ENCODE measurements around the gene ZNF300.
"Not testable (repeated sequence)": the region's sequence is repeated elsewhere in the genome, so short reads cannot be mapped to it uniquely, and the experiment has no call there.

The ZNF300 gene
- total RNA-seq, result 4.4 to 7.7 reads per million in 2 experiments

DNA sequence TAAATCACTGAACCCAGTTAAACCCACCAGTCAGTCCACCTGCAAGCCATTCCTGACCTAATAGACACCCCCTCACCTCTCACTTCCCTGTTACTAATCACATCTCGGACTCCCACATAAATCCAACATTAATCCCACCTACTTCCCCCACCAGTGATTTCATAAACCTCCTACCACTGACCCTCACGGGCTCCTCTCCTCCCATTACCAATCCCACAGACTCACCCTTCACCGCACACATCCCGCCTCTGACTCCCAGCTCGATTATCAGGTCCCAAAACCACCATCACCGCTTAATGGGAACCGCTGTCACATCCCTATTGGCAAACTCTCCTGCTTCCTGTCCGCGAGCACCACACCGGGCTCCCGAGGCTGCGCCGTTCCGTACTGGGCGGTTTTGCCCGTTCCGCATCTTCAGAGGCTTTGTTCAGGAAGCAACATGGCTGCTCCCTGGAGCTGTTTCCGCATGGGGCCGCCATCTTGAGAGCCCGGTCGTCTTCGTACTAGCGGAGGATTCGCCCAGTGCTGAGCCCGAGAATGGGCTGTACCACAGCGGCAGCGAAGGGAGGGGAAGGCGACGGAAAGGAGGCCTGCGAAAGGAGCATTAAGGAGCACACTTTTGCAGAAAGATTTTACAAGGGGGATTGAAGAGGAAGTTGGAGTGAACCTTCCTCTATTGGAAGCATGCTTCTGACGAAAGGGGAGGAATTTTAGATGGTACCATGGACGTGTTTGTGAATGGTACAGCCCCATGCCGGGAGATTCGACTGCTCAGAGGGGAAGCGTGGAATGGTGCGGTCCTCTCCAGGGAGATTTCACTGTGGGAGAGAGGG is at the start of gene ZNF300:
Gene ZNF300, minus strand, starts transcription at position 502 of the 833 bp plus-strand sequence. CDS start 1,825 bp downstream, outside the sequence.
- peak; percentile 2 for DNase-seq (ENCODE audit: low read depth)

DNA sequence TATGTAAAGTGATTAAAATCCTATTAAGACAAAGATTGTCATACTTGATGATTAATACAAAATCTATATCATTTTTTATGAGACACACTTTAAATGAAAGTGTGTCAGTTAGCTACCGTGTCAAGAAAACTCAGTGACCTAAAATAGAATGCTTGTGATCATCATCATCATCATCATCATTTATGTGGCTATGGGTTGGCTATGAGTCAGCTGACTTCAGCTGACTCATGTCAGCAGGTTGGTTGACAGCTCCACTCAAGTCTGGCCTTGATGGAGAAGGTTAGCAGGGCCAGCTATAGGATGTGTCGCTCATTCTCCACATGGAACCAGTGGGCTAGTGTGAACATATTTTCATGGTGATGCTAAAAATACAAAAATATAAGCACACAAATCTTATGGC is 43.8 kb upstream of the ZNF300 start:
- no peak for DNase-seq (ENCODE audit: low read depth)

DNA sequence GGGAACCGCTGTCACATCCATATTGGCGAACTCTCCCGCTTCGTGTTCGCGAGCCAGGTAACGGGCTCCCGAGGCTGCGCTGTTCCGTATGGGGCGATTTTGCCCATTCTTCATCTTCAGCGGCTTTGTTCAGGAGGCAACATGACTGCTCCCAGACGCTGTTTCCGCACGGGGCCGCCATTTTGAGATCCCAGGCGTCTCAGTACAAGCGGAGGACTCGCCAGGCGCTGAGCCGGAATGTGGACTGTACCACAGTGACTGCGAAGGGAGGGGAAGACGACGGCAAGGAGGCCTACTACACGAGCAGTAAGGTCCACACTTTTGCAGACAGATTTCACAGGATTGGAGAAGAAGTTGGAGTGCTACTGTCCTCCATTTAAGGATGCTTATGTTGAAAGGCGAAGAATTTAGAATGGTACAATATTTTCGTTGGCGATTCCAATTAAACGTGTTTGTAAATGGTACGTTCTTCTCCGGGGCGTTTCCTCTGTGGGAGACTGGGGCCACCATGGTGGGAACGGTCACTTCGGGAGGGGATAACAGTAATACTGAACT is 41.6 kb upstream of the ZNF300 start:
- no peak for DNase-seq (ENCODE audit: low read depth)

DNA sequence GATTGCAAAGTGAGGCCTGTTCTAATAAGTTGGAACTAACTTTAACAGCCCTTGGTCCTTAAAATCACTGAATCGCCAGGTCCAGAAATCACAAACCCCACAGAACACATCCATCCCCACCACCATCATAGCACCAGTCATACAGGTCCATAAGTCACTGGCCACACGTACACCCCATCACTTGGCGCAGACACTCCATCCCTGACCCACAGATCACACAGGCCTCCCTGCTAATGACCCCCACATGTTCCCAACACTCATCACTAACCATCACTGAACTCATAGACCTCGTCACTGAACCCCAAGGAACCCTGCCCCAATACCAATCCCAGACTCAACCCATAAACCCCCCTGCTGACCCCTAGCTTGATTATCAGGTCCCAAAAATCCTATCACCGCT is 41.2 kb upstream of the ZNF300 start:
- DNase-seq (ENCODE audit: low read depth), result no peak

DNA sequence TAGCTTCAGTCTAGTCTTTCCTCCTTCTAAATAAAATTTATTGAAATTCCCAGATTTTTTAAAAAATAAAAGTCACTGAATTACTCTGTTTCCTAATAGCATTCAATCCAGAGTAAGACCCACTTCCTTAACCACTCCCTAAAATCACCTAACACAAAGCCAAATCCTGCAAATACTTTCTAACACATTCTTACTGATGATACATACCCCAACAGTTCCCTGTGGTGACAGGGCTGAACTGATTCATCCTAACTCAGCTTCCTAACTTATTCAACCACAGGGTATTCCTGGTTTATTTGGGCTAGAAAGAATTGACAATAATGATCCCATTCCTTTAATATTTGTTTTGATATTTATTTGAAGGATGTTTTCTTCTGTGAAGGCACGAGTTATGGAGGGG is 40.7 kb upstream of the ZNF300 start:
- DNase-seq (ENCODE audit: low read depth), result no peak

DNA sequence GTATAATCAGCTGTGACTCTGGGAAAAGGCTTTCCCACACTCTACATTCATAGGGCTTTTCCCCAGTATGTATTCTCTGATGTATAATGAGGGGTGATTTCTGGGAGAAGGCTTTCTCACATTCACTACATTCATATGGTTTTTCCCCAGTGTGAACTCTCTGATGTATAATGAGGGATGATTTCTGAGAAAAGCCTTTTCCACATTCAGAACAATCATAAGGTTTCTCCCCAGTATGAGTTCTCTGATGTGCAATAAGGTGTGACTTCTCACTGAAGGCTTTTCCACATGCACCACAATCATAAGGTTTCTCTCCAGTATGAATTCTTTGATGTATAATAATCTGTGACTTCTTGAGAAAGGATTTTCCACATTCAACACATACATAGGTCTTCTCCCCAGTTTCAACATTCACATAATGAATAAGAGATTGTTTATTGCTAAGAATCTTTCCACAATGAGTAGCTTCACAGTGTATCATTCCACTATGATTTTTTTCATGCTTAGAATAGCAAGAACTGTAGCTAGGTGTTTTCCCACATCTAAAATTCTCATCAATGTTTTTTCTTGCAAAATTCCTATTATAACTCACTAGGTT is 26.7 kb upstream of the ZNF300 start:
- DNase-seq (ENCODE audit: low read depth), result no peak

DNA sequence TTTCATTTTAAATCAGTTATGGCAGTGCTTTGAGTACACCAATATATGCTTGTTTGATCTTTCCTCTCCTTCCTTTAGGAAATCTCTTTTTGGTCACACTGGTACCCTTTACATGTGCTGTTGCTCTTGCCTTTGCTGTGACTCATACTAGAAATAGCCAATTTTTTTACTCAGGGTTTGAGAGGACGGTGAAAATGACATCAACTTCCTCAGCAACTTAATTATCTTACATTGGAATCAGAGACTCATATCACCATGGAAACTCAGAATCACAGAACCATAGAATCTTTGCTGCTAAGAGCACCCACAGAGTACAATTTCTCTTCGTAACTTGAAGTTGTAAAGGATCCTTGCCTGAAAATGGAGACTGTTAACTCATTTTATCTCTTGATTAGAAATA is 13.8 kb upstream of the ZNF300 start:
- DNase-seq (ENCODE audit: low read depth), result no peak

DNA sequence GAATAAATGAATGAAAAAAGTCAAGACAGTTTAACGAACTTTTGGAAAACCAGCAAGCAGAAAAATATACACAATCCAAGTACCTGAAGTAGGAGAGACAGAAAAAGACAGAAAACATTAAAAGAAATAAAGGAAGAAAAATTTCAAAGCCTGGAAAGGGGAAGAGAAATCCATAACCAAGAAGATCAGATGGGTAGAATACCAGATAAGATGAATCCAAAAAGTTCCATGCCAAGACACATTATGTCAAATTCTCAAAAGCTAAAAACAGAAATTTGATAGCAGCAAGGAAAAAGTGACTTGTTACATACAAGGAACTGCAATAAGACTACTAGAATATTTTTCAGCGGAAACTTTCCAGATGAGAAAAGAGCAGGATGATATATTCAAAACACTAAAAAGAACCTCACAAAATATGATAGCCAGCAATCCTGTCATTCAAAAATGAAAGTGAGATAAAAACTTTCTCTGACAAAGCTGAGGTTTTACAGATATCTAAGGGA is 7.6 kb upstream of the ZNF300 start:
- no peak for DNase-seq (ENCODE audit: low read depth)

DNA sequence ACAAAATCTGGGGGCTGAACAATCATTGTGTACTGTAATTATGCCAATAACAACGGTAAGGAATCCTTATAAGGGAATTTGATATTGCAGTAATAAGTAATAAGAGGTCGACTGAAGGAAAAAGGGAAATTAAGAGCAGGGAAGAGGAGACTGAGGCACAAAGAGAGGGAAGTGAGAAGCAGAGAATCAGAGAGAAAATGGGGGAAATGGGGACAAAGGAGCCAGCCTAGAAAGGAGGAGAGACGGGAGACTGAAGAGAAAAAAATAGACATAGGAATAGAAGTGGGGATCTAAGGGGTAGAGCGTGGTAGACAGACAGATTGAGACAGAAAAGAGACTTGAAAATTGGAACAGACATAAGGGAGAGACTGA is 518 bp upstream of the ZNF300 start:
- DNase-seq (ENCODE audit: low read depth), result no peak

DNA sequence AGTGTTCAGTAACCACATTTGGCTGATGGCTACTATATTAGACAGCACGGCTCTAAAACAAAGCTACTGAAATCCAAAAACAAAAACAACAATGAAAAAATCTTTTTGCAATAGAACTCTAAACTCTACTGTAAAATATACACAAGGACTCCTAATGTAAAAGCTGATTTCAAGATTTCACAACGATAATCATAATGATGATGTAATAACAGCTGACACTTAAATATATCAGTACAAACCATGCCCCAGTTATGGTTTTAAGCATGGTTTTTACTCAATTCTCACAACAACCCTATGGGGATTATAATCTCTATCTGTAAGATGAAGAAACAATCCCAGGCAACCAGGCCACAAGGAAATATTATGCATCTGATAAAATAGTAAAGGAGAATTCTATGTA is 3.3 kb downstream of the ZNF300 start:
- no peak for DNase-seq (ENCODE audit: low read depth)

DNA sequence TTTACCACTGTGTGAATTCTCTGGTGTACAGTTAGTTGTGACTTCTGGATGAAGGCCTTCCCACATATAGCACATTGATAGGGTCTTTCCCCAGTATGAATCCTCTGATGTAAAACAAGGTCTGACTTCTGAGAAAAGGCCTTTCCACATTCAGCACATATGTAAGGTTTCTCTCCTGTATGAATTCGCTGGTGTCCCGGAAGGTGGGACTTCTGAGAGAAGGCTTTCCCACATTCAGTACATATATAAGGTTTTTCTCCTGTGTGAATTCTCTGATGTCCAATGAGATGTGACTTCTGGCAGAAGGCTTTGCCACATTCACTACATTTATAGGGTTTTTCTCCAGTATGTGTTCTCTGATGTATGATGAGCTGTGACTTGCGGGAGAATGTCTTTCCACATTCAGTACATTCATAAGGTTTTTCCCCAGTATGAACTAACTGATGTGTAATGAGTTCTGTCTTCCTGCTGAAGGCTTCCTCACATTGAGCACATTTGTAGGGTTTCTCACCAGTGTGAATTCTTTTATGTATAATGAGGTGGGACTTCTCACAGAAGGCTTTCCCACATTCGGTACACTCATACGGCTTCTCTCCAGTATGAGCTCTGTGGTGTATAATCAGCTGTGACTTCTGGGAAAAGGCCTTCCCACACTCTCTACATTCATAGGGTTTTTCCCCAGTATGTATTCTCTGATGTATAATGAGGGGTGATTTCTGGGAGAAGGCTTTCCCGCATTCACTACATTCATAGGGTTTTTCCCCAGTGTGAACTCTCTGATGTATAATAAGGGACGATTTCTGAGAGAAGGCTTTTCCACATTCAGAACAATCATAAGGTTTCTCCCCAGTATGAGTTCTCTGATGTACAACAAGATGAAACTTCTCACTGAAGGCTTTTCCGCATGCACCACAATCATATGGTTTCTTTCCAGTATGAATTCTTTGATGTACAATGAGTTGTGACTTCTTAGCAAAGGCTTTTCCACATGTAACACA is 9.1 kb downstream of the ZNF300 start:
- no peak for DNase-seq (ENCODE audit: low read depth)

DNA sequence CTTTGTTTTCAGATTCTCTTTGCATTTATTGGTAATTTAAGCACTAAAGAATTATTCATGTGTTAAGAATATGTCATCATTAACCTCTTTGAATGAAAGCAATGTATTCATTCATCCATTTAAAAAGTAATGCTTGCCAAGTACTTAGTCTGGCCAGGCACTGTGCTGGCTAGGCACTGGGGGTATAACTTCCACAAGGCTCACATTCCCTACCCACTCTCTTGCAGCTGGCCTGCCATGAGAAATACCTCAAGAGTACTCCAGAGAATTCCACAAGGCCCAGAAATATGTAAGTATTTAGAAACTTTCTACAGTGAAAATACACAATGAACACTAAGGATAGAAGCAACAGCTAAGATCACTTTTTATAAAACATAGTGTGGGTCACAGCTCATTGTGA is 25.4 kb downstream of the ZNF300 start:
- no peak for DNase-seq (ENCODE audit: low read depth)

DNA sequence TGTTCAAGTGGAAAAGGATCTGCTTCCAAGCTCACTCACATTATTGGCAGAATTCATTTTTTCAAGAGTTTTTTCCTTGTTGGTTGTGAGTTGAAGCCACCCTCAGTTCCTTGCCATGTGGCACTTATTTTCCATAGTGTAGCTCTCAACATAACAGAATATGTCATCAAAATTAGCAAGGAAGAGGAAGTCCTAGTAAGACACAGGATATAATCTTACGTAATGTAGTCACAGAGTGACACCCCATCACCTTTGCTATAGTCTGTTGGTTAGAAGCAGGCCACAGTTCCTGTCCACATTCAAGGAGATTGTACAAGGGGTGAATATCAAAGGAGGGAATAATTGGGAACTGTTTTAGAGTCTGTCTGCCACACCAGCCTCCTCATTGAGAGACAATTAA is 42.7 kb downstream of the ZNF300 start:
- DNase-seq (ENCODE audit: low read depth), result no peak

DNA sequence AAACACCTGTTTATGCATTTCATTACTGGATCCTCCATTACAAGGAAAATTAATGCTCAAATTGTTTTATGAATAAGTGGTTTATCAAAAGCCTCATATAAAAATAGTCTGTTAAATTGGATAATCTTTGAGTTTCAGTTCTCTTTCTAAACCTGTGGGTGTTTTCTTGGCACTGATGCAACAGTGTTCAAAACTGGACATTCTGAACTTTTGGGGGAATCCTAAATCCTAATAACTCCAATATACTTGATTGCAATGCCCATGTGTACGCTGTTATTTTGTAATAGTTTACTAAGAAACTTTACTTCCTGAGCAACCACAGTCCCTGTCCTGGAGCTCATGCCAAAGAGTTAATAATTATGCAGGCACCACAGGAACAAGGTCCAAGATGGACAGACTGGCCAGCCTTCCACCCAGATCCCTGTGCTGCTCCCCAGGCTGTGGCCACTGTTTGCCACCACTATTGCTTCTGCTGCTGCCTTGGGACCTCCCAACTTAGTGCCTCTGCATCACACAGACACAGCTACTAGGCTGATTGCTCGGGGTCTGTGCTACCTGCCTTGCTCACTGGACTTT is 44.4 kb downstream of the ZNF300 start:
- DNase-seq (ENCODE audit: low read depth), result no peak

DNA sequence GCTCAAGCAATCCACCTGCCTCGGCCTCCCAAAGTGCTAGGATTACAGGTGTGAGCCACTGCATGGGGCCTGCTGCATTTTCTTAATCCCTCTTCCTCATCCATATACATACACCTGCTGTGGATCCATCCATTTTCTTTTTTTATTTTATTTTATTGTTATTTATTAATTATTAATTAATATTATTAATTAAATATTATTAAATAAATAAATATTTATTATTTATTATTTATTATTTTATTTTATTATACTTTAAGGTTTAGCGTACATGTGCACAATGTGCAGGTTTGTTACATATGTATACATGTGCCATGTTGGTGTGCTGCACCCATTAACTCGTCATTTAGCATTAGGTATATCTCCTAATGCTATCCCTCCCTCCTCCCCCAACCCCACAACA is 48.1 kb downstream of the ZNF300 start:
- DNase-seq (ENCODE audit: low read depth), result not testable (repeated sequence)

DNA sequence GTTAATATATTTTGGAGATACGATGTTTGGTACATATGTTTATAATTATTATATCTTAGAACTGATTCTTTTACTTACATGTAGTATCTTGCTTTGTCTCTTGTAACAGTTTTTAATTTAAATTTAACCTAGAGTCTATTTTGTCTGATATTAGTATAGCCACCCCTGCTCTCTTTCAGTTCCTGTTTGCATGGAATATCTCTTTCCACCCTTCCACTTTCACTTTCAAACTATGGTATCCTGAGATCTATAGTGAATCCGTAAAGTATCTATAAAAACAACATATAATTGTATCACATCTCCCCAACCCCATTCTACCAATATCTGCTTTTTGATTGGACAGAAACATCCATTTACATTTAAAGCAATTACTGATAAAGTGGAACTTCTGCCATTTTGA is 51.2 kb downstream of the ZNF300 start:
- no peak for DNase-seq (ENCODE audit: low read depth)

DNA sequence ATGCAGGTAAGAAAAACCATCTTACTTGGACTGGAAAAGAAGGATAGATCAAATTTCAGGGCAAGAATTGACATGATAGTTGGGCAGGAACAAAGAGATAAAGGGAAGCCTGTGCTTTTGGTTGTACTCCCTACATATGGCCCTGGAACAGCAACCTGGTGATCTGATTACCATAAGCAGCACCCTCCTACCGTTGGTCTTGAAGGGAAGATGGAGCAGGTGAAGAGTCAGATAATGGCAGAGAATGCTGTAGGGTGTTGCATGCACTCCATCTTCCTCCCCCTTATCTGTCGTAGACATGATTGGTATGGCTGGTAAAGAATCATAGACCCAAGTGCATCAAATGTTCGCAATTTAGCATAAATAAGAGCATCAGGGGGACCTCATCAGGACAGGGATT is 53.7 kb downstream of the ZNF300 start:
- DNase-seq (ENCODE audit: low read depth), result no peak

DNA sequence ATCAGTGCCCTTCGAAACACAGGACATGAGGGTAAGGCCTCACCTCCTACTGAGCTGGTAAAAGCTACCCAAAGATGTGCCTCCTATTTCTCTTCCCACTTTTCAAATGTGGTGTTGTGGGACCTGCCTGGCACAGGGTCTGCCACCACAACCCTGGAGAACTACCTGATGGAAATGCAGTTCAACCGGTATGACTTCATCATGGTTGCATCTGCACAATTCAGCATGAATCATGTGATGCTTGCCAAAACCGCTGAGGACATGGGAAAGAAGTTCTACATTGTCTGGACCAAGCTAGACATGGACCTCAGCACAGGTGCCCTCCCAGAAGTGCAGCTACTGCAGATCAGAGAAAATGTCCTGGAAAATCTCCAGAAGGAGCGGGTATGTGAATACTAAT is 56.5 kb downstream of the ZNF300 start:
- no peak for DNase-seq (ENCODE audit: low read depth)

DNA sequence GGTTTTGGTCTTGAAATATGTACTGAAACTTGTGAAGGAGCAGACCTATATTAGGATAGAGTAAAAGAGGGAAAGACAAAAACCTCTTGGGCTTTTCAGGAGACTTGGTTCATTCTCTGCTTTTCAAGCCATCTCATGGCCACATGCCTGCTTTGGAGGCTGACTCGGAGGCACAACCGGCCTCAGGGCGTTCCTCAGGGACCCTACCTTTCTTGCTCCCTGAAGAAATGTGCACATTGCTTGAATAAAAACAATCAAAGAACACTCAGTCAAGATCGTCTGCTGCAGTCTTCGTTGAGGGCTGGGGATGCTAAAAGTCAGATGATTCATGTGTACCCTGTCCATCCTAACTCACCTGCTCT is 57.5 kb downstream of the ZNF300 start:
- DNase-seq (ENCODE audit: low read depth), result no peak

DNA sequence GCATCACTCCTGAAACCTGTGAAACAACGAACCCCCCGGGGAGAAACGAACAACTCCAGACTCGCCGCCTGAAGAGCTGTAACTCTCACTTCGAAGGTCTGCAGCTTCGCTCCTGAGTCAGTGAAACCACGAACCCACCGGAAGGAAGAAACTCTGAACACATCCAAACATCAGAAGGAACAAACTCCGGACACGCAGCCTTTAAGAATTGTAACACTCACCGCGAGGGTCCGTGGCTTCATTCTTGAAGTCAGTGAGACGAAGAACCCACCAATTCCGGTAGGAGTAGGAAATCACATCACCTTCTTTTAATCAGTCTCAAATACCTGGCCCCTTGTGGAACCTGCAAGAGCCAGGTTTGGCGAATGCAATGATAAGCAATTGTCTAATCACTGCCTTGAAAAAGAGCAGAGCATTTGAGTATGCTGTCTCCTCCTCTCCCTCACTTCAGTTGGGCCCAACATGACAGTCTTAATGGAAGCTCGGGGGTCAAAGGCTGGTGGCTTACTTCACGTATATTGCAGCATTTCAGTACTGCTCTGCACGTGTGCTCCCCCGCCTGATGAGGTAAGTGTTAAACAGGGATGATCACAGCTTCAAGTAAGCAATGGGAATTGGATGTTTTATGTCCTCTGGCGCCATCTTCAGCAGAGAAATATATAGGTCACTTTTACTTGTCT is 58.0 kb downstream of the ZNF300 start:
- peak; percentile 48 for DNase-seq (ENCODE audit: low read depth)

DNA sequence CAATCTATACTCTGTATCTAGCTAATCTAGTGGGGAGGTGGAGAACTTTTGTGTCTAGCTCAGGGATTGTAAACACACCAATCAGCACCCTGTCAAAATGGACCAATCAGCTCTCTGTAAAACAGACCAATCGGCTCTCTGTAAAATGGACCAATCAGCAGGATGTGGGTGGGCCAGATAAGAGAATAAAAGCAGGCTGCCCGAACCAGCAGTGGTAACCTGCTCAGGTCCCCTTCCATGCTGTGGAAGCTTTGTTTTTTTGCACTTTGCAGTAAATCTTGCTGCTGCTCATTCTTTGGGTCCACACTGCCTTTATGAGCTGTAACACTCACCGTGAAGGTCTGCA is 58.5 kb downstream of the ZNF300 start, which contains the start of gene IRGM:
Gene IRGM, plus strand, starts transcription at position 214 of the 346 bp plus-strand sequence. CDS start 1,603 bp downstream, outside the sequence.
- not testable (repeated sequence) for DNase-seq (ENCODE audit: low read depth)
